GM18951 (cell line): ENCODE measurements around the gene RABIF.
"Not testable (repeated sequence)": the region's sequence is repeated elsewhere in the genome, so short reads cannot be mapped to it uniquely, and the experiment has no call there.

Experiments used
- POLR2A ChIP-seq: IDR thresholded peaks from 4 replicates; pipeline ENCODE4 v1.6.1; 2011; ENCODE audit warnings: mild to moderate bottlenecking; ENCODE audit not compliant: insufficient read length, insufficient read depth; ENCODE audit errors: extremely low read depth
- in situ Hi-C: fragments of 300-500 bp; cut with MboI; formaldehyde crosslinking; loops from one replicate; pipeline ENCODE4 v1.12.0; 2022; ENCODE audit warnings: low sequenced_read_pairs, mixed read lengths, inconsistent platforms; ENCODE audit not compliant: unreplicated experiment

Gene RABIF

DNA sequence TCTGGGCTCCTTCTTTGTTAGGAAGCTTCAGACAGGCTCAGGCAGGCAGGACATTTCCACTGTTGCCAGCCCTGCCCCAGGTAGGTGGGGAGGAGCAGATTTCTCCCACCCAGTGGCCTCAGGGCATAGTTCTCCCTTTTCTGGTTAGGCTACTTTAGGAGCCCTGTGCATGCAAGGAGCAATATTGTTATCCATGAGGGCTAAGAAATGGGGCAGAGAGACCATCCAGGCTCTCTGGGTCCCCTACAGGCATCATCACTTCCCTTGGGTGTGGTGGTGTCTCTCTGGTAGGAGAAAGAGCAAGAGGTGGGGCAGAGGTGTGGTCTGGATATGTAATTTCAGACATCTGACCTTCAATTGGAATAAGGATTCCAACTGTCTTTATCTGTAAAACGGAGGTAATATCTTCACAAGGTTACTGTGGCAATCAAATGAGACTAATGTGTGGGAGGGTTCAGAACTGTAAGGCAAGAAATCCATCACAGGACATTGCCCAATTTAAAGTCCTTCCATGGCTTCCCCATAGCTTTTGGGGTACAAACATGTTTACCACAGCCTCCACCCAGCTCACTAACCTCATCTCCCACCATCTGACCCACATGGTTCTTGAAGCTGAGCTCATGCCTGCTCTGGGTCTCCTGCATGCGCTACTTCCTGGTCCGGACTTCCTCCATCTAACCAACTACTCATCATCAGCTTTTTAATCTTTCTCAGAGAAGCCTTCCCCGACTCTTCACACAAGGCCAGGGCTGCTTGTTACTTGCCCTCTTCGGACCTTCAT, 52.1 kb downstream of the RABIF start:
- no peak for TF ChIP-seq POLR2A
- in situ Hi-C loops = no loop called here

DNA sequence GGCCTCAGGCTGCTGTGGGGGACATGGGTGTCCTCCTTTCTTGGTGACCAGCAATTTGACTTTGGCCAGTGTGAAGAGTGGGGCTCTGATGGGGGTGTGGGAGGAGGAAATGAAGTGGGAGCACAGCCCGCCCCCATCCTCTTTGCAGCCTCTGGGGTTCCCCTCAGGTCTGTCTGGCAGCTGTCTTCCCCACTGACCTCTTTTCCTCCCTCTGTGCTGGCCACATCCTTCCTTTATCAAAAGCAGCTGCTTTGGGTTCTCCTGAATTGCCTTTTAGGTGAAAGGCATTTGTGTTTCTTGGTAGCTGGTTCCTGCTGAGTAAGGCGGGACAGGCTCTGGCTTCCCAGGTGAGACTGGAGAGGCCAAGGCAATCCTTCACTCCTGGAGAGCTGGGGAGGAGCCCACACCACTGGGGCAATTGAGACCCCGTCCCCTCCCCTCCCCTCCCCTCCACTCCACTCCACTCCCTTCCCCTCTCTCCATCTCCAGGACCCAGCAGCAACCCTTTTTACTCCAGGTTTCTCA, 53.3 kb downstream of the RABIF start:
- no peak for TF ChIP-seq POLR2A
- in situ Hi-C loops = no loop called here

DNA sequence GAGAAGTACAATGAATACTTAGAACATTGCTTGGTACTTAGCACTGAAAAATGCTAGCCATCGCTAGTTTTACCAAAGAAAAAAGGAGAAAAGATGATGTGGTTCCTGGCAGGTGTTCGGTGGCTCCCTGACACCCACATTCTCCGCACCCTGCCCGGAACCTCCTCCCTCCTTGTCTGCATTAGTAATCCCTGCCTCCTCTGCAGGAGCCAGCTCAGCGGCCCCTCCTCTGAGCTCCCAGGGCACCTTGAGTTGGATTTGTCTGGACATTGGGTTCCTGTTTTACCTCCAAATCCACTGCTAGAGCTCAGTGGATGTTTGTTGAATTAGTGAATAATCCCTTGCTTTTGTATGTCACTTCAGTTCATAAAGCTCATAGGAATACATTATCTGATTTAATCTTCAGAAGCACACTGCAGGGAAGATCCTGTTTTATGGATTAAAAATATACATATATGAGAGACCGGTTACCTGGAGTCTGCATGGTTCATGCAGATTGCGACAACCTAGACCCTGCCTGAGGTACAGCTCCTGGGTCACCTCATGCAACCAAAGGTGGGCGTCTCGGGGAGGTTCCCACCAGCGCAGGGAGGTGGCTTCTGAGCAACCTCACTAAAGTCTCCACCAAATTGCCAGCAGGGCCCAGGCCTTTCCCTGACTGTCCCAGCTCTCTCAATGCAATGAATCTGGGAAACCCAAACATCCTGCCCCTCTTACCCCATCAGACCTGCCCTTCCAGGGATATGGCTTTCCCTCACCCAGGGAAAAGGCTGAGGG, 54.0 kb downstream of the RABIF start:
- no peak for TF ChIP-seq POLR2A
- in situ Hi-C loops = no loop called here

GRCh38 chr1:202831906-202832305, 57.0 kb downstream of the RABIF start:
- TF ChIP-seq POLR2A = no peak
- in situ Hi-C loops = no loop called here

DNA sequence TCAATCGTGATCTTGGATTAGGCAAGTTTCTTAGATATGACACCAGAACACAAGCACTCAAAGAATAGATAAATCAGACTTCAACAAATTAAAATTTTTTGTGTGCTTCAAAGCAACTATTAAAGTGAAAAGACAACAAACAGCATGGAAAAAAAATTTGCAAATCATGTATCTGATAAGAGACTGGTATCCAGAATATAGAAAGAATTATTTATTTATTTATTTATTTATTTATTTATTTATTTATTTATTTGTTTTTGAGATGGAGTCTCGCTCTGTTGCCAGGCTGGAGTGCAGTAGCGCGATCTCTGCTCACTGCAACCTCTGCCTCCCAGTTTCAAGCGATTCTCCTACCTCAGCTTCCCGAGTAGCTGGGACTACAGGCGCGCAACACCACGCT, 59.7 kb downstream of the RABIF start:
- in situ Hi-C loops = not testable (repeated sequence)
